ENCODE results near the gene GALR1. TPM values are rescaled to one million over a fixed set of nuclear protein-coding genes. Genes with fewer than 3 reads are reported as not detected.

The GALR1 gene
- total and polyA plus RNA-seq, 2 donors (not counting 3 experiments of a cell fraction or from before 2014, with no cell fraction given) = not detected

DNA sequence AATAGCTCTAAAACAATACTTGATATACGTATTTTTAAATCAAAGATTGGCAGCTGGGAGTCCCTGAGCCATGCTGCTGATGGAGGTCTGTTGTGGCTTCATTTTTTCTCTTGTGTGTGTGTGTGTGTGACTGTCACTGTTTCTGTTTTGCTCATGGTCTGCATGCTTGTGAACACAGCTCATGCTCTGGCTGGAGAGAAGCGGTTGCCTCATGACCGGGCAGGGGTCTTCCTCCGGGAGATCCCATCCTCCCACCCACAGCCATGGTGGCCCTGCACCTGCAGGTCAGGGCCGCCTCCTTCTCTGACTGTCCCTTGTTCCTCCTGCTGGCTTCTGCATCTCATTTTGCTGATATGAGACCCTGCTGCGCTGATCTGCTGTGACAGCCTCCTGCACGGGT is 47.3 kb upstream of the GALR1 start:
- DNase-seq (ENCODE audit: low read depth, low spot score) = no peak
- TF ChIP-seq EZH2 (IDR thresholded peaks at IDR 0.05; ENCODE audit: borderline replicate concordance, low read depth, low read length, severe bottlenecking) (no peak), FOS (IDR thresholded peaks at IDR 0.05; ENCODE audit: borderline replicate concordance, insufficient read depth, low read length) (no peak), POLR2A (IDR thresholded peaks at IDR 0.05; ENCODE audit: low read depth, low read length) (no peak)
- TF ChIP-seq, protein P1, sequence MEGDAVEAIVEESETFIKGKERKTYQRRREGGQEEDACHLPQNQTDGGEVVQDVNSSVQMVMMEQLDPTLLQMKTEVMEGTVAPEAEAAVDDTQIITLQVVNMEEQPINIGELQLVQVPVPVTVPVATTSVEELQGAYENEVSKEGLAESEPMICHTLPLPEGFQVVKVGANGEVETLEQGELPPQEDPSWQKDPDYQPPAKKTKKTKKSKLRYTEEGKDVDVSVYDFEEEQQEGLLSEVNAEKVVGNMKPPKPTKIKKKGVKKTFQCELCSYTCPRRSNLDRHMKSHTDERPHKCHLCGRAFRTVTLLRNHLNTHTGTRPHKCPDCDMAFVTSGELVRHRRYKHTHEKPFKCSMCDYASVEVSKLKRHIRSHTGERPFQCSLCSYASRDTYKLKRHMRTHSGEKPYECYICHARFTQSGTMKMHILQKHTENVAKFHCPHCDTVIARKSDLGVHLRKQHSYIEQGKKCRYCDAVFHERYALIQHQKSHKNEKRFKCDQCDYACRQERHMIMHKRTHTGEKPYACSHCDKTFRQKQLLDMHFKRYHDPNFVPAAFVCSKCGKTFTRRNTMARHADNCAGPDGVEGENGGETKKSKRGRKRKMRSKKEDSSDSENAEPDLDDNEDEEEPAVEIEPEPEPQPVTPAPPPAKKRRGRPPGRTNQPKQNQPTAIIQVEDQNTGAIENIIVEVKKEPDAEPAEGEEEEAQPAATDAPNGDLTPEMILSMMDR (IDR thresholded peaks at IDR 0.05; ENCODE audit: extremely low read depth in 1 of 2, insufficient read depth in 1 of 2, low read depth in 1 of 2, low read length in 2 of 2) = no peak
- TF ChIP-seq, protein P2, sequence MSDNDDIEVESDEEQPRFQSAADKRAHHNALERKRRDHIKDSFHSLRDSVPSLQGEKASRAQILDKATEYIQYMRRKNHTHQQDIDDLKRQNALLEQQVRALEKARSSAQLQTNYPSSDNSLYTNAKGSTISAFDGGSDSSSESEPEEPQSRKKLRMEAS (IDR thresholded peaks at IDR 0.05; ENCODE audit: insufficient read depth, insufficient read length) = no peak
- H3K4me1 ChIP-seq (ENCODE audit: control insufficient read depth, extremely low read depth, insufficient read depth, low read length) = no peaks in the 10 kb centered on the region
- CTCF ChIA-PET = interaction anchor here (1.3 kb wide), 1 partner anchor 10 kb away, joined by 4 read pairs; no protein-coding TSS in a partner anchor
- no peaks in the 10 kb centered on the region for H3K36me3 ChIP-seq (ENCODE audit: control insufficient read depth in 2 of 2, extremely low read depth in 1 of 2, insufficient read depth in 2 of 2, low read length in 2 of 2)
- POLR2A ChIA-PET = no interaction called here
- H3K4me2 ChIP-seq (ENCODE audit: insufficient read depth, low read length) = no peak overlapping the region
- dilution Hi-C loops (cut with MboI; ENCODE audit: extremely low pct_ligation_motif_present, low sequenced_read_pairs) = no loop called here
- H3K9ac ChIP-seq (replicated peaks; ENCODE audit: extremely low read depth, insufficient read depth, low read length) = no peak overlapping the region
- no peaks in the 10 kb centered on the region for H4K20me1 ChIP-seq (replicated peaks; ENCODE audit: control insufficient read depth, extremely low read depth, insufficient read depth, low read length)
- no peaks in the 10 kb centered on the region for H3K9me1 ChIP-seq (replicated peaks; ENCODE audit: control insufficient read depth, extremely low read depth, insufficient read depth, low read length)
- no peak for FAIRE-seq
- H3K27ac ChIP-seq (ENCODE audit: insufficient read depth, low read depth, low read length) = no peak overlapping the region
- H2AFZ ChIP-seq (ENCODE audit: low read depth, low read length) = no peak overlapping the region
- intact Hi-C loops (cut with micrococcal nuclease) = no loop called here
- BruUV-seq (replicated peaks) = no TSS peak
- H3K27me3 ChIP-seq (ENCODE audit: control insufficient read depth in 2 of 2, insufficient read depth in 2 of 2, low read length in 2 of 2) = peaks cover 0 to 2% of the 10 kb centered on the region in 2 experiments
- H3K79me2 ChIP-seq (ENCODE audit: control insufficient read depth, insufficient read depth, low read length) = no peaks in the 10 kb centered on the region
- H3K9me3 ChIP-seq (replicated peaks; ENCODE audit: control insufficient read depth, insufficient read depth, low read length) = no peaks in the 10 kb centered on the region
- H3K4me3 ChIP-seq (replicated peaks in 1 of 3; ENCODE audit: insufficient read depth in 1 of 3, low read depth in 1 of 3, low read length in 3 of 3) = no peak overlapping the region

DNA sequence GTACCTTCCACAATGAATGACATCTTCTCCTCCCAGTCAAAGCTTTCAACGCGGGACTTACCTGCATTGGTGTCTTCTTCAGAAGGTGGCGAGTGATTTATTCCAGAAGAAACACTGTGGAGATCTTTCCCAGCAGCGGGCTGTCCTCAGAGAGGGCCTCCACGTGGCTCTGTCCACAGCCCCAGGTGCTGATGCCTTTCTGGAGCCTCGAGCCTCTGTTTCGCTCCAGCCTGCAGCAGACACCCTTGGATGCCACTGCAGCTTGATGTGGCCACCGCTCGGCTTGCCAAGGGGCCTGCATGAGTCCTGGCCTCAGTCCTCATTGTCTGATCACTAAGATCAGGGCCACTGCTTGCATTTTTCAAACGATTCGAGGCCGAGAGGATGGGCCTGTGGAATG is 46.6 kb upstream of the GALR1 start:
- FAIRE-seq (no peak), DNase-seq (ENCODE audit: low read depth, low spot score) (no peak)
- TF ChIP-seq JUN (IDR thresholded peaks at IDR 0.05; ENCODE audit: borderline replicate concordance, insufficient read depth, insufficient read length, low read depth) (no peak), EZH2 (IDR thresholded peaks at IDR 0.05; ENCODE audit: borderline replicate concordance, low read depth, low read length, severe bottlenecking) (no peak)
- TF ChIP-seq, protein P2 (IDR thresholded peaks at IDR 0.05; ENCODE audit: insufficient read depth, insufficient read length) = no peak
- no peaks in the 10 kb centered on the region for H3K9me3 ChIP-seq (replicated peaks; ENCODE audit: control insufficient read depth, insufficient read depth, low read length)
- no peak overlapping the region for H3K9ac ChIP-seq (replicated peaks; ENCODE audit: extremely low read depth, insufficient read depth, low read length)
- ChIA-PET POLR2A (no interaction called here), CTCF (interaction anchor here (1.0 to 1.3 kb wide), 2 partner anchors 9 to 203 kb away, joined by 3 to 4 read pairs; no protein-coding TSS in a partner anchor)
- no peak overlapping the region for H3K4me3 ChIP-seq (replicated peaks in 1 of 3; ENCODE audit: insufficient read depth in 1 of 3, low read depth in 1 of 3, low read length in 3 of 3)
- no peak overlapping the region for H2AFZ ChIP-seq (ENCODE audit: low read depth, low read length)
- H3K9me1 ChIP-seq (replicated peaks; ENCODE audit: control insufficient read depth, extremely low read depth, insufficient read depth, low read length) = no peaks in the 10 kb centered on the region
- H3K79me2 ChIP-seq (ENCODE audit: control insufficient read depth, insufficient read depth, low read length) = no peaks in the 10 kb centered on the region
- peaks cover 0 to 2% of the 10 kb centered on the region in 2 experiments for H3K27me3 ChIP-seq (ENCODE audit: control insufficient read depth in 2 of 2, insufficient read depth in 2 of 2, low read length in 2 of 2)
- no TSS peak for BruUV-seq (replicated peaks)
- H3K4me2 ChIP-seq (ENCODE audit: insufficient read depth, low read length) = no peak overlapping the region
- H3K27ac ChIP-seq (ENCODE audit: insufficient read depth, low read depth, low read length) = no peak overlapping the region
- intact Hi-C loops (cut with micrococcal nuclease) = no loop called here
- dilution Hi-C loops (cut with MboI; ENCODE audit: extremely low pct_ligation_motif_present, low sequenced_read_pairs) = no loop called here
- no peaks in the 10 kb centered on the region for H3K36me3 ChIP-seq (ENCODE audit: control insufficient read depth in 2 of 2, extremely low read depth in 1 of 2, insufficient read depth in 2 of 2, low read length in 2 of 2)
- H4K20me1 ChIP-seq (replicated peaks; ENCODE audit: control insufficient read depth, extremely low read depth, insufficient read depth, low read length) = no peaks in the 10 kb centered on the region
- no peaks in the 10 kb centered on the region for H3K4me1 ChIP-seq (ENCODE audit: control insufficient read depth, extremely low read depth, insufficient read depth, low read length)

Measured in endothelial cell of umbilical vein (primary cell).